ENCODE measurements around the gene SRSF10. TPM values are rescaled to one million over a fixed set of nuclear protein-coding genes. Genes with fewer than 3 reads are reported as not detected.

Gene SRSF10
- total and polyA plus RNA-seq, 2 donors (not counting 1 experiment from before 2014, with no cell fraction given) = 93.5 to 113 TPM

- Histone ChIP-seq H3K4me3 (replicated peaks in 1 of 4; ENCODE audit: control extremely low read depth in 1 of 4, insufficient read depth in 1 of 4, low read depth in 3 of 4, low read length in 4 of 4) (no peak overlapping the region), H3K4me1 (ENCODE audit: control insufficient read depth, extremely low read depth, insufficient read depth, low read length) (peaks cover 2% of the 10 kb centered on the region), H3K9ac (ENCODE audit: insufficient read depth, low read length) (no peak overlapping the region), H4K20me1 (ENCODE audit: control insufficient read depth, extremely low read depth, insufficient read depth, low read length) (no peaks in the 10 kb centered on the region), H3K9me3 (ENCODE audit: control insufficient read depth, insufficient read depth, low read depth, low read length) (no peaks in the 10 kb centered on the region), H3K79me2 (ENCODE audit: control insufficient read depth, insufficient read depth, low read length) (peaks cover 21% of the 10 kb centered on the region), H3K36me3 (ENCODE audit: control insufficient read depth, insufficient read depth, low read length) (no peaks in the 10 kb centered on the region), H3K27ac (ENCODE audit: insufficient read depth, low read length) (no peak overlapping the region), H3K4me2 (ENCODE audit: extremely low read depth, insufficient read depth, low read length) (no peak overlapping the region), H2AFZ (ENCODE audit: low read length) (no peak overlapping the region), H3K27me3 (ENCODE audit: control insufficient read depth, insufficient read depth, low read length) (no peaks in the 10 kb centered on the region)
- no peak for DNase-seq (ENCODE audit: low read depth in 2 of 2)
- TF ChIP-seq EZH2 (IDR thresholded peaks at IDR 0.05; ENCODE audit: low read length, missing control alignments) (no peak), CTCF (conservative IDR thresholded peaks at IDR 0.05 in 1 of 2, IDR thresholded peaks at IDR 0.05 in 1 of 2; ENCODE audit: low read depth in 1 of 2, low read length in 2 of 2) (no peak)
Measured at GRCh38 chr1:23966973-23967493, 13.1 kb downstream of the SRSF10 start.

DNA sequence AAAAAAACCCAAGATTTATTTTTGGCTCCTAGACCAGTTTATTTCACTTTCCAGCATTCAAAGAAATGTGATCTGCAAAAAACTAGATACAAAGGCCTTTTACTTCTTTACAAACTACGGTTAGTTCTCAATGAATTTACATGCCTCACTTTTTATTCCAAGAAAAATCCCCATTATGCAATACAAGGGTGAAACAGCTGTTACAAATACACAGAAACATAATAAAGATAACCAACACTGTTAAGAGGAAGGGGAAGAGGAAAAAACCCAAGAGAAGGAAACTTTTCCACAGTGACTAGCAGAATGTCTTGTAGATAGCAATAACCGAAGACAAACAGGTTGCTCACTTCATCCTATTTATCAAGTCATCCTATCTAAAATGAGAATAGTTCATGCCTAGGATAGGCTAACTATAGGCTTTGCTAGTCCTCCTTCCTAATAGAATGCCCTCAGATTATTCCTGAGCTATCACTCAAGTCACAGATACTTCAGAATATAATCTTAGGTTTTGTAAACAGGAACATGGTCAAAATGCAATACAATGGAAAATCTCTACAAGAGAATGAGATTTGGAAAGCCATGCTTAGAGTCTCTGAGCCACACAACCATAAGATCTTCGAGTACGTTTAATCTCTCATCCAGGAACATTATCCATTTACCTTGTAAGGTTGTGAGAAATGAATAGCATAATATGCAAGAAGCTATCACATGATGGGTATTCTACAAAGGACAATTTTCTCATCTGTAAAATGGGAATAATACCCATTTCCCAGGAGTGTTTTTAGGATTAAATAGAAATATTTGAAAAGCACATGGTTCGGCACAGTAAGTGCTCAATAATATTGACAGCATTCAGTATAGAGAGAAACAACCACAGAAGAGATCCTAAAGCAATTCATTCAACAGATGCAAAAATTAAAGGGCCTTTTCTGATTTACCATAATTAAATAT is 15.1 kb downstream of the SRSF10 start:
- Histone ChIP-seq H4K20me1 (ENCODE audit: control insufficient read depth, extremely low read depth, insufficient read depth, low read length) (peaks cover 2% of the 10 kb centered on the region), H3K4me1 (ENCODE audit: control insufficient read depth, extremely low read depth, insufficient read depth, low read length) (peaks cover 2% of the 10 kb centered on the region), H3K79me2 (ENCODE audit: control insufficient read depth, insufficient read depth, low read length) (peaks cover 28% of the 10 kb centered on the region), H3K4me3 (replicated peaks in 1 of 4; ENCODE audit: control extremely low read depth in 1 of 4, insufficient read depth in 1 of 4, low read depth in 3 of 4, low read length in 4 of 4) (no peak overlapping the region), H3K27me3 (ENCODE audit: control insufficient read depth, insufficient read depth, low read length) (no peaks in the 10 kb centered on the region), H3K9ac (ENCODE audit: insufficient read depth, low read length) (no peak overlapping the region), H3K36me3 (ENCODE audit: control insufficient read depth, insufficient read depth, low read length) (no peaks in the 10 kb centered on the region), H3K27ac (ENCODE audit: insufficient read depth, low read length) (no peak overlapping the region), H3K9me3 (ENCODE audit: control insufficient read depth, insufficient read depth, low read depth, low read length) (no peaks in the 10 kb centered on the region), H3K4me2 (ENCODE audit: extremely low read depth, insufficient read depth, low read length) (no peak overlapping the region), H2AFZ (ENCODE audit: low read length) (no peak overlapping the region)
- TF ChIP-seq EZH2 (IDR thresholded peaks at IDR 0.05; ENCODE audit: low read length, missing control alignments) (no peak), CTCF (conservative IDR thresholded peaks at IDR 0.05 in 1 of 2, IDR thresholded peaks at IDR 0.05 in 1 of 2; ENCODE audit: low read depth in 1 of 2, low read length in 2 of 2) (no peak)
- peak in 1 of 2 donors; percentile 75 for DNase-seq (ENCODE audit: low read depth in 2 of 2)

DNA sequence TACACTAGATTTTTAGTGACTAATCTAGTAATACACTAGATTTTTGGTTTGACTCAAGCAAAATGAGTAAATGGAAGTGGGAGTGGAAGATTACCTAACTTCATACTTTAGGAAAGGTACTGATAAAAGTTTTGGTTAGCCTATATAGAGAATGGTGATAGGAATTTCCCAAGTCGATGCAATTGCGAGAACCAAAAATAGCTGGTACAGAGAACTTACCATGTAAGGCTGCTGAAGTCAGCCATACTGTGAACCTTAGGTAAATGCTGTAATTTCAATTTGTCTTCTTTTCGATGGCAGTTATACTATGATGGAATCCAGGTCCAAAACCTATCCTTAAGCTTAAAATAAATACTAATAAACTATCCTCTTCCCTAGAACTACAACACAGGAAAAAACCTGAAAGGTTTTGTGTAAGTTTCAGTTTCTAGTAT is 15.9 kb downstream of the SRSF10 start:
- DNase-seq (ENCODE audit: low read depth in 2 of 2) = no peak
- Histone ChIP-seq H4K20me1 (ENCODE audit: control insufficient read depth, extremely low read depth, insufficient read depth, low read length) (peaks cover 2% of the 10 kb centered on the region), H3K36me3 (ENCODE audit: control insufficient read depth, insufficient read depth, low read length) (no peaks in the 10 kb centered on the region), H3K9me3 (ENCODE audit: control insufficient read depth, insufficient read depth, low read depth, low read length) (no peaks in the 10 kb centered on the region), H3K27me3 (ENCODE audit: control insufficient read depth, insufficient read depth, low read length) (no peaks in the 10 kb centered on the region), H3K9ac (ENCODE audit: insufficient read depth, low read length) (no peak overlapping the region), H3K27ac (ENCODE audit: insufficient read depth, low read length) (no peak overlapping the region), H3K79me2 (ENCODE audit: control insufficient read depth, insufficient read depth, low read length) (peaks cover 29% of the 10 kb centered on the region), H3K4me3 (replicated peaks in 1 of 4; ENCODE audit: control extremely low read depth in 1 of 4, insufficient read depth in 1 of 4, low read depth in 3 of 4, low read length in 4 of 4) (no peak overlapping the region), H3K4me2 (ENCODE audit: extremely low read depth, insufficient read depth, low read length) (no peak overlapping the region), H3K4me1 (ENCODE audit: control insufficient read depth, extremely low read depth, insufficient read depth, low read length) (peaks cover 2% of the 10 kb centered on the region), H2AFZ (ENCODE audit: low read length) (no peak overlapping the region)
- TF ChIP-seq CTCF (conservative IDR thresholded peaks at IDR 0.05 in 1 of 2, IDR thresholded peaks at IDR 0.05 in 1 of 2; ENCODE audit: low read depth in 1 of 2, low read length in 2 of 2) (no peak), EZH2 (IDR thresholded peaks at IDR 0.05; ENCODE audit: low read length, missing control alignments) (no peak)

Data from fibroblast of lung (primary cell).